ENCODE measurements around the gene HMGN5. TPM values are rescaled to one million over a fixed set of nuclear protein-coding genes. Genes with fewer than 3 reads are reported as not detected.
A peak's percentile ranks its signal among the peaks of the same experiment; 100 is the strongest.

The HMGN5 gene
- total RNA-seq, 1 experiment from 2014 or later = 6.6 TPM

DNA sequence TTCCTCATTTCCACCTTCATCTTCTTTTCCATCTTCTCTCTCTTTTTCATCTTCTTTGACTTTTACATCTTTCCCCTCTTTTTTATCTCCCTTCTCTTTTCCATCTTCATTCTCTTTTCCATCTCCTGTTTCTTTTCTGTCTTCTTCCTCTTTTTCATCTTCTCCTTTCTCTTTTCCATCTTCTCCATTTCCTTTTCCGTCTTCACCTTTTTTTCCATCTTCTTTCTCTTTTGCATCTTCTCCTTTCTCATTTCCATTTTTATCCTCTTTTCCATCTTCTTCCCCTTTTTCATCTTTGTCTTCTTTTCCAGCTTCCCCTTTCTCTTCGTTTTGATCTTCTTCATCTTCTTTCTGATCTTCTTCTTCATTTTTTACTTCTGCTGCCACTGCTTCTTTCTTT is 87.0 kb downstream of the HMGN5 start:
- Histone ChIP-seq H3K4me2 (no peak overlapping the region), H3F3A (ENCODE audit: insufficient read depth, low read depth) (no peaks in the 10 kb centered on the region), H3K27me3 (ENCODE audit: insufficient read depth, low read depth) (no peaks in the 10 kb centered on the region), H3K9me2 (ENCODE audit: insufficient read depth) (no peaks in the 10 kb centered on the region), H3K4me3 (no peak overlapping the region), H3K4me1 (replicated peaks; ENCODE audit: insufficient read depth) (no peaks in the 10 kb centered on the region), H3K27ac (no peak overlapping the region), H3K79me2 (ENCODE audit: low read depth) (no peaks in the 10 kb centered on the region), H2AFZ (no peak overlapping the region), H3K36me3 (ENCODE audit: low read depth) (no peaks in the 10 kb centered on the region), H3K9me3 (ENCODE audit: insufficient read depth, low read depth) (no peaks in the 10 kb centered on the region), H4K20me1 (ENCODE audit: insufficient read depth) (no peaks in the 10 kb centered on the region)
- intact Hi-C loops (cut with micrococcal nuclease; ENCODE audit: unreplicated experiment) = no loop called here
- no peak for TF ChIP-seq EZH2 (IDR thresholded peaks at IDR 0.05; ENCODE audit: low read depth)
- TF ChIP-seq, protein P1, sequence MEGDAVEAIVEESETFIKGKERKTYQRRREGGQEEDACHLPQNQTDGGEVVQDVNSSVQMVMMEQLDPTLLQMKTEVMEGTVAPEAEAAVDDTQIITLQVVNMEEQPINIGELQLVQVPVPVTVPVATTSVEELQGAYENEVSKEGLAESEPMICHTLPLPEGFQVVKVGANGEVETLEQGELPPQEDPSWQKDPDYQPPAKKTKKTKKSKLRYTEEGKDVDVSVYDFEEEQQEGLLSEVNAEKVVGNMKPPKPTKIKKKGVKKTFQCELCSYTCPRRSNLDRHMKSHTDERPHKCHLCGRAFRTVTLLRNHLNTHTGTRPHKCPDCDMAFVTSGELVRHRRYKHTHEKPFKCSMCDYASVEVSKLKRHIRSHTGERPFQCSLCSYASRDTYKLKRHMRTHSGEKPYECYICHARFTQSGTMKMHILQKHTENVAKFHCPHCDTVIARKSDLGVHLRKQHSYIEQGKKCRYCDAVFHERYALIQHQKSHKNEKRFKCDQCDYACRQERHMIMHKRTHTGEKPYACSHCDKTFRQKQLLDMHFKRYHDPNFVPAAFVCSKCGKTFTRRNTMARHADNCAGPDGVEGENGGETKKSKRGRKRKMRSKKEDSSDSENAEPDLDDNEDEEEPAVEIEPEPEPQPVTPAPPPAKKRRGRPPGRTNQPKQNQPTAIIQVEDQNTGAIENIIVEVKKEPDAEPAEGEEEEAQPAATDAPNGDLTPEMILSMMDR (conservative IDR thresholded peaks at IDR 0.05) = no peak
- BruUV-seq (replicated peaks) = TSS peak; percentile 99
- CTCF ChIA-PET = no interaction called here
- POLR2A ChIA-PET (ENCODE audit: unreplicated experiment) = no interaction called here
- no peak for DNase-seq

DNA sequence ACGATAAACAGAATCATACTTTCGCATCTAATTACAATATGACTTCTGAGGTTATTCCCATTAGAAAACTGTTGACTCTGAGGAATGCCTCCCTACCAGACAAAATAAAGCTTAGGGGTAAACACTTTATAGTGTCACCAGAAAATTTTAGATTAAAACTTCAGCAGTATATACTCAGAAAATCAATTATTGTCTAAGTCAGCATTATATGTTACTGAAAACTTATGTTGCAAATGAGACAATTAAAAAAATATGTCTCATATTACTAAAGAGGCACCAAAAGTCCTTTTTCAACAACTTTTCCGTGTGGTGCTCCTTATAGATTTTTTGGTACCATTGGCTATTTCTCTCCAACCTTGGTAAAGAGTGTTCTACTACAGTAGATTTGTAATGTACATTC is 91.4 kb downstream of the HMGN5 start:
- intact Hi-C loops (cut with micrococcal nuclease; ENCODE audit: unreplicated experiment) = no loop called here
- Histone ChIP-seq H3K4me2 (no peak overlapping the region), H3K27me3 (ENCODE audit: insufficient read depth, low read depth) (no peaks in the 10 kb centered on the region), H2AFZ (no peak overlapping the region), H3F3A (ENCODE audit: insufficient read depth, low read depth) (no peaks in the 10 kb centered on the region), H4K20me1 (ENCODE audit: insufficient read depth) (no peaks in the 10 kb centered on the region), H3K27ac (no peak overlapping the region), H3K9me2 (ENCODE audit: insufficient read depth) (no peaks in the 10 kb centered on the region), H3K4me1 (replicated peaks; ENCODE audit: insufficient read depth) (no peaks in the 10 kb centered on the region), H3K4me3 (no peak overlapping the region), H3K79me2 (ENCODE audit: low read depth) (no peaks in the 10 kb centered on the region), H3K36me3 (ENCODE audit: low read depth) (no peaks in the 10 kb centered on the region), H3K9me3 (ENCODE audit: insufficient read depth, low read depth) (no peaks in the 10 kb centered on the region)
- BruUV-seq (replicated peaks) = no TSS peak
- CTCF ChIA-PET = no interaction called here
- POLR2A ChIA-PET (ENCODE audit: unreplicated experiment) = no interaction called here
- TF ChIP-seq, protein P1 (conservative IDR thresholded peaks at IDR 0.05) = no peak
- no peak for TF ChIP-seq EZH2 (IDR thresholded peaks at IDR 0.05; ENCODE audit: low read depth)
- DNase-seq = no peak

DNA sequence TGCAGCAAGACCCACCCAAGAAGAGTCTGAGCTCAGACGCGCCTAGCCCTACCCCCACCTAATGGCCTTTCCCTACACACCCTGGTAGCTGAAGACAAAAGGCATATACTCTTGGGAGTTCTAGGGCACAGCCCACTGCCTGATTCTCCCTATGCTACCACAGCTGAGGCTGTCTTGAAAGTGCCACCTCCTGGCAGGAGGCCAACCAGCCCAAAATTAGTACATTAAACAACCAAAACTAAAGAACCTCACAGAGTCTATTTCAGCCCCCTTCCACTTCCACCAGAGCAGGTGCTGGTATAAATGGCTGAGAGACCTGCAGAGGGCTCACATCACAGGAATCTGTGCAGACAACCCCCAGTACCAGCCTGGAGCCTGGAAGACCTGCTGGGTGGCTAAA is 119.1 kb downstream of the HMGN5 start:
- Histone ChIP-seq H3K9me2 (ENCODE audit: insufficient read depth) (no peaks in the 10 kb centered on the region), H3K36me3 (ENCODE audit: low read depth) (no peaks in the 10 kb centered on the region), H3K9me3 (ENCODE audit: insufficient read depth, low read depth) (no peaks in the 10 kb centered on the region), H3K4me2 (no peak overlapping the region), H3K4me1 (replicated peaks; ENCODE audit: insufficient read depth) (no peaks in the 10 kb centered on the region), H4K20me1 (ENCODE audit: insufficient read depth) (no peaks in the 10 kb centered on the region), H3K79me2 (ENCODE audit: low read depth) (no peaks in the 10 kb centered on the region), H2AFZ (no peak overlapping the region), H3F3A (ENCODE audit: insufficient read depth, low read depth) (no peaks in the 10 kb centered on the region), H3K27ac (no peak overlapping the region), H3K4me3 (no peak overlapping the region), H3K27me3 (ENCODE audit: insufficient read depth, low read depth) (no peaks in the 10 kb centered on the region)
- ChIA-PET POLR2A (ENCODE audit: unreplicated experiment) (no interaction called here), CTCF (no interaction called here)
- intact Hi-C loops (cut with micrococcal nuclease; ENCODE audit: unreplicated experiment) = no loop called here
- no peak for DNase-seq
- TF ChIP-seq, protein P1 (conservative IDR thresholded peaks at IDR 0.05) = no peak
- TF ChIP-seq EZH2 (IDR thresholded peaks at IDR 0.05; ENCODE audit: low read depth) = no peak
- no TSS peak for BruUV-seq (replicated peaks)

Other genes starting within 250 kb of the HMGN5 start
- 46.6 and 60.6 TPM in 2 replicates for gene SH3BGRL, start 189 bp upstream of the HMGN5 start, total RNA-seq (2021)